ENCODE results near the gene RAB44.

The RAB44 gene

DNA sequence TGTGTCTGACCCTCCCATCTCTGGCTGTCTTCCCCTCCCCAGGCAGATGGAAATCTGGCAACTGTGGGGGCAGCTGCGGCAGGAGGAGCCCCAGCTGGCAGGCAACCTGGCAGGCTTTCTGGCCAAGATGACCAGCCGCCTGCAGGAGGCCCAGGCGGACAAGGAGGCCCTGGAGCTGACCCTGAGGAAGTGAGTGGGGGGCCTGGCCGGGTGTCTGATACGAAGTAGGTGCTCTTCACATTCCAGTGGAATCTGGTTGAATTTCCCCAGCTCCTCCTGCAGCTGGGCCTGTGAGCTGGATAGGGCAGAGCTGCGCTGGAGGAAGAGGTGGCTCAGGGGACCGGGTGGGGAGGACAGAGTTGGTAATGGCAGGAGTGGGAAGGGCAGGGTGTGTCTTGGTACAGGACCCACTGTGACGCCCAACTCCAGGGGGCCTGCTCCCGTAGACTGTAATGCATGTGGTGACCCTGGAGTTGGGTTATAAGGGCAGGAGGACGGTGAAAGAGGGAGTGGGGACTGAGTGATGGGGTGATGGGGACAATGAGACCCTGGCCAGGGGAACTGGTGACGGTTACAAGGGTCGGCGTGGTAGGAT lies 19.7 kb downstream of the RAB44 start:
- Histone ChIP-seq H3K9ac (ENCODE audit: low read length) (no peak overlapping the region), H2AFZ (ENCODE audit: low read length) (no peak overlapping the region), H3K27me3 (ENCODE audit: insufficient read depth, low read length) (no peaks in the 10 kb centered on the region), H3K36me3 (ENCODE audit: insufficient read depth, low read length) (no peaks in the 10 kb centered on the region), H3K79me2 (ENCODE audit: insufficient read depth, low read length) (no peaks in the 10 kb centered on the region), H3K9me2 (ENCODE audit: low read depth, low read length) (no peaks in the 10 kb centered on the region), H3K9me3 (ENCODE audit: low read length) (no peaks in the 10 kb centered on the region), H3F3A (ENCODE audit: insufficient read depth, low read length) (no peaks in the 10 kb centered on the region), H3K4me3 (ENCODE audit: low read depth, low read length, poor library complexity, severe bottlenecking) (no peak overlapping the region), H3K4me2 (ENCODE audit: low read length) (no peak overlapping the region), H3K4me1 (ENCODE audit: insufficient read depth, low read length, severe bottlenecking) (peaks cover 8% of the 10 kb centered on the region), H4K20me1 (ENCODE audit: insufficient read depth, low read length) (no peaks in the 10 kb centered on the region), H3K27ac (ENCODE audit: low read depth, low read length, poor library complexity, severe bottlenecking) (no peak overlapping the region)
- TF ChIP-seq EZH2 (IDR thresholded peaks at IDR 0.05; ENCODE audit: borderline replicate concordance, low read length) (no peak), CTCF (IDR thresholded peaks at IDR 0.05; ENCODE audit: low read length) (no peak)

DNA sequence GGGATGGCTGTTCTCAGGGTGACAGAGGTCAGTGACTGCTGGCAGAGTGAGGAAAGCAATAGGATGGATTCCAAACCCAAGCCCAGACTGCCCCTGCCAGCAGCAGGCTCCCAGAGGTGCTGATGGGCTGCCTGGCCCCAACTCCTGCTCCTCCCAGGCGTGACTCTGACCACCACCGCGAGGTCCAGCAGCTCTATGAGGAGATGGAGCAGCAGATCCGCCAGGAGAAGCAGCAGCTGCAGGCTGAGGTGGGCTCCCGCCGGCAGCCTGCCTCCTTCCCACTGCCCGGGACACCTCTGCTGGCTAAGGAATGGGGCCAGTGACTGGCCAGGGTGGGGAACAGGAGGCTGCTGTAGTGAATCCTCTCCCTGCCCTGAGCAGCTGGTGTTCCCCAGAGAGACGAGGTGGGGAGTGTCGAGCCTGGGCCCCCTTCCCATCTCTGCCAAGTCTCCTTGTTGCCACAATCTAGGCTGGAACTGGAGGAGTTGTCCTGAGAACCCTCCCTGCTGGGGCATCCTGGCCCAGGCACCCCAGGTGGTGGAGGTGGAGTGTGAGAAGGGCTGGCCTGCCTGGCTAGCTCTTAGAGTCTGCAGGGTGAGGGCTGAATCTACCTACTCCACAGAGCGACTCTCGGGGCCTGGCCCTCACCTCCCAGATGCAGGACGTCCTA lies 20.4 kb downstream of the RAB44 start:
- no peaks in the 10 kb centered on the region for H4K20me1 ChIP-seq (ENCODE audit: insufficient read depth, low read length)
- H3K4me2 ChIP-seq (ENCODE audit: low read length) = no peak overlapping the region
- H3K4me3 ChIP-seq (ENCODE audit: low read depth, low read length, poor library complexity, severe bottlenecking) = no peak overlapping the region
- no peaks in the 10 kb centered on the region for H3K79me2 ChIP-seq (ENCODE audit: insufficient read depth, low read length)
- TF ChIP-seq EZH2 (IDR thresholded peaks at IDR 0.05; ENCODE audit: borderline replicate concordance, low read length) (no peak), CTCF (IDR thresholded peaks at IDR 0.05; ENCODE audit: low read length) (no peak)
- H3K27me3 ChIP-seq (ENCODE audit: insufficient read depth, low read length) = no peaks in the 10 kb centered on the region
- no peaks in the 10 kb centered on the region for H3F3A ChIP-seq (ENCODE audit: insufficient read depth, low read length)
- H3K4me1 ChIP-seq (ENCODE audit: insufficient read depth, low read length, severe bottlenecking) = peaks cover 8% of the 10 kb centered on the region
- H3K9me3 ChIP-seq (ENCODE audit: low read length) = no peaks in the 10 kb centered on the region
- no peak overlapping the region for H3K27ac ChIP-seq (ENCODE audit: low read depth, low read length, poor library complexity, severe bottlenecking)
- H2AFZ ChIP-seq (ENCODE audit: low read length) = no peak overlapping the region
- no peak overlapping the region for H3K9ac ChIP-seq (ENCODE audit: low read length)
- no peaks in the 10 kb centered on the region for H3K36me3 ChIP-seq (ENCODE audit: insufficient read depth, low read length)
- no peaks in the 10 kb centered on the region for H3K9me2 ChIP-seq (ENCODE audit: low read depth, low read length)

GRCh38 chr6:36718560-36718959 lies 20.9 kb downstream of the RAB44 start:
- Histone ChIP-seq H3K9me2 (ENCODE audit: low read depth, low read length) (no peaks in the 10 kb centered on the region), H3K4me1 (ENCODE audit: insufficient read depth, low read length, severe bottlenecking) (peaks cover 8% of the 10 kb centered on the region), H4K20me1 (ENCODE audit: insufficient read depth, low read length) (no peaks in the 10 kb centered on the region), H3K79me2 (ENCODE audit: insufficient read depth, low read length) (no peaks in the 10 kb centered on the region), H2AFZ (ENCODE audit: low read length) (no peak overlapping the region), H3F3A (ENCODE audit: insufficient read depth, low read length) (no peaks in the 10 kb centered on the region), H3K9me3 (ENCODE audit: low read length) (no peaks in the 10 kb centered on the region), H3K4me2 (ENCODE audit: low read length) (no peak overlapping the region), H3K36me3 (ENCODE audit: insufficient read depth, low read length) (no peaks in the 10 kb centered on the region), H3K27me3 (ENCODE audit: insufficient read depth, low read length) (no peaks in the 10 kb centered on the region), H3K4me3 (ENCODE audit: low read depth, low read length, poor library complexity, severe bottlenecking) (no peak overlapping the region), H3K27ac (ENCODE audit: low read depth, low read length, poor library complexity, severe bottlenecking) (no peak overlapping the region), H3K9ac (ENCODE audit: low read length) (no peak overlapping the region)
- TF ChIP-seq CTCF (IDR thresholded peaks at IDR 0.05; ENCODE audit: low read length) = no peak
- no peak for TF ChIP-seq EZH2 (IDR thresholded peaks at IDR 0.05; ENCODE audit: borderline replicate concordance, low read length)

Data from OCI-LY1 (cell line).